Esophagus squamous epithelium (tissue), 5 donors: ENCODE data around the gene KIAA0232. TPM values are rescaled to one million over a fixed set of nuclear protein-coding genes. Genes with fewer than 3 reads are reported as not detected.

Experiments used
- DNase-seq: peaks from one replicate; lab custom pipeline; 2025; lab: John Stamatoyannopoulos, UW
- H3K27ac ChIP-seq, 4 donors: fragments of 200-600 bp; sonication (generic); one replicate each; pipeline ENCODE4 v1.5.1; 2016 to 2019; ENCODE audit warnings: mild to moderate bottlenecking in 1 of 4
- H3K27me3 ChIP-seq, 4 donors: fragments of 200-600 bp; sonication (generic); 1 replicate in 3 of 4; 2 replicates in 1 of 4; pipeline versions ENCODE4 v1.5.1 to v1.6.0; 2017 to 2021; ENCODE audit warnings: antibody characterized with exemption in 1 of 4
- H3K36me3 ChIP-seq, 3 donors: fragments of 200-600 bp; sonication (generic); one replicate each; pipeline ENCODE4 v1.5.1; 2016 to 2019
- H3K4me1 ChIP-seq, 3 donors: fragments of 200-600 bp; sonication (generic); one replicate each; pipeline ENCODE4 v1.5.1; 2017 to 2019
- H3K4me3 ChIP-seq, 4 donors: fragments of 200-600 bp; sonication (generic); 1 replicate in 3 of 4; 2 replicates in 1 of 4; pipeline ENCODE4 v1.5.1; 2016 to 2019; ENCODE audit warnings: mild to moderate bottlenecking in 2 of 4, moderate library complexity in 1 of 4
- H3K9me3 ChIP-seq, 3 donors: fragments of 200-600 bp; sonication (generic); one replicate each; pipeline ENCODE4 v1.5.1; 2016 to 2019
- CTCF ChIP-seq, 6 experiments: fragments of 450-650 bp in 4 of 6; fragments of 200-600 bp in 2 of 6; sonication (generic) in 2 of 6; IDR thresholded peaks; one replicate each; pipeline ENCODE4 v1.5.1; 2016 to 2019; ENCODE audit warnings: antibody characterized with exemption in 6 of 6, mild to moderate bottlenecking in 4 of 6, moderate library complexity in 4 of 6
- POLR2A ChIP-seq, 4 donors: fragments of 450-650 bp; IDR thresholded peaks; one replicate each; pipeline ENCODE4 v1.6.1; 2017; ENCODE audit warnings: antibody characterized with exemption in 4 of 4, mild to moderate bottlenecking in 4 of 4, moderate library complexity in 3 of 4
- WGBS, 2 donors: methylation state at CpG; one replicate each; pipeline ENCODE4 v1.1.5; 2018; 5-methylcytosine and 5-hydroxymethylcytosine counted together
- intact Hi-C: fragments of 100-400 bp; cut with DNase I; formaldehyde crosslinking; loops from one replicate; pipeline ENCODE4 v1.15.0; 2022
- total RNA-seq, 4 donors: library from RNA; depleted of rRNA; stranded (reverse); fragments of >200 nt; gene quantifications; one replicate each; pipeline ENCODE4 v1.1.0, GENCODE V29; 2016
- donor health status: DM: yes; HTN: yes; CAD: no.

KIAA0232 gene
- total RNA-seq, 4 donors from 2014 or later = 19.4 to 46.8 (median 35.0) TPM

GRCh38 chr4:6929812-6930464 is 147.4 kb downstream of the KIAA0232 start:
- H3K4me1 ChIP-seq = peaks cover 0 to 40% (median 4%) of the 10 kb centered on the region in 3 donors

GRCh38 chr4:6932475-6932874 is 149.9 kb downstream of the KIAA0232 start:
- intact Hi-C loops = no loop called here
- TF ChIP-seq CTCF (IDR thresholded peaks at IDR 0.05) (no peak), POLR2A (IDR thresholded peaks at IDR 0.05) (no peak)
- Histone ChIP-seq H3K9me3 (no peaks in the 10 kb centered on the region), H3K4me3 (no peak overlapping the region), H3K36me3 (no peaks in the 10 kb centered on the region), H3K27ac (peak overlapping the region in 1 of 4 donors; percentile 5), H3K27me3 (no peaks in the 10 kb centered on the region), H3K4me1 (peaks cover 0 to 30% (median 0%) of the 10 kb centered on the region in 3 donors)
- 81 to 93% methylated on average over 3 of the region's 3 CpGs for WGBS, 2 donors
- DNase-seq = no peak

More at GRCh38 chr4:6929812-6930464, 147.4 kb downstream of the KIAA0232 start:
- H3K4me3 ChIP-seq = no peak overlapping the region
- H3K9me3 ChIP-seq = no peaks in the 10 kb centered on the region
- 73 to 83% methylated on average over 10 of the region's 15 CpGs for WGBS, 2 donors
- peaks cover 0 to 11% (median under 1%) of the 10 kb centered on the region in 3 donors for H3K36me3 ChIP-seq
- no peak for TF ChIP-seq POLR2A (IDR thresholded peaks at IDR 0.05)
- no peak for TF ChIP-seq CTCF (IDR thresholded peaks at IDR 0.05)
- no peak for DNase-seq
- H3K27ac ChIP-seq = peak overlapping the region in 2 of 4 donors; percentile 27 to 69
- no peaks in the 10 kb centered on the region for H3K27me3 ChIP-seq
- intact Hi-C loops = no loop called here

- Histone ChIP-seq H3K27ac (peak overlapping the region in 1 of 4 donors; percentile 5), H3K27me3 (no peaks in the 10 kb centered on the region), H3K4me1 (peaks cover 0 to 29% (median 0%) of the 10 kb centered on the region in 3 donors), H3K4me3 (no peak overlapping the region), H3K9me3 (no peaks in the 10 kb centered on the region), H3K36me3 (no peaks in the 10 kb centered on the region)
- no peak for DNase-seq
- intact Hi-C loops = no loop called here
- 86 to 94% methylated on average over 3 of the region's 3 CpGs for WGBS, 2 donors
- TF ChIP-seq POLR2A (IDR thresholded peaks at IDR 0.05) = no peak
- TF ChIP-seq CTCF (IDR thresholded peaks at IDR 0.05) = no peak
Observed at GRCh38 chr4:6932918-6933317, 150.4 kb downstream of the KIAA0232 start.

Other genes starting within 250 kb of the KIAA0232 start
- gene MAN2B2, start 207.5 kb upstream of the KIAA0232 start, total RNA-seq = 10 to 100 TPM in 3 of 4 donors, 1 to 10 TPM in 1; 9.0 to 23.3 (median 14.3) TPM
- 100 to 1,000 TPM; 147 to 234 (median 186) TPM for gene MRFAP1, start 142.0 kb upstream of the KIAA0232 start, total RNA-seq
- gene S100P, start 88.8 kb upstream of the KIAA0232 start, total RNA-seq = 10 to 100 TPM; 15.8 to 65.8 (median 51.8) TPM
- 10 to 100 TPM; 29.5 to 63.5 (median 48.2) TPM for gene MRFAP1L1, start 72.9 kb upstream of the KIAA0232 start, total RNA-seq
- 10 to 100 TPM; 12.4 to 19.6 (median 14.3) TPM for gene BLOC1S4, start 66.6 kb upstream of the KIAA0232 start, total RNA-seq
- 10 to 100 TPM; 28.2 to 50.4 (median 42.1) TPM for gene TBC1D14, start 127.1 kb downstream of the KIAA0232 start, total RNA-seq